ENCODE measurements around the gene MSN.
A peak's percentile ranks its signal among the peaks of the same experiment; 100 is the strongest.
"Not testable (repeated sequence)": the region's sequence is repeated elsewhere in the genome, so short reads cannot be mapped to it uniquely, and the experiment has no call there.

Gene MSN

GRCh38 chrX:65667503-65668376, at the start of gene MSN:
TSS of gene MSN (plus strand) at chrX:65667654. CDS start at chrX:65667842, 188 bp downstream.
- peak in 46 of 51 donors; percentile 0 to 62 (median 24) for DNase-seq

DNA sequence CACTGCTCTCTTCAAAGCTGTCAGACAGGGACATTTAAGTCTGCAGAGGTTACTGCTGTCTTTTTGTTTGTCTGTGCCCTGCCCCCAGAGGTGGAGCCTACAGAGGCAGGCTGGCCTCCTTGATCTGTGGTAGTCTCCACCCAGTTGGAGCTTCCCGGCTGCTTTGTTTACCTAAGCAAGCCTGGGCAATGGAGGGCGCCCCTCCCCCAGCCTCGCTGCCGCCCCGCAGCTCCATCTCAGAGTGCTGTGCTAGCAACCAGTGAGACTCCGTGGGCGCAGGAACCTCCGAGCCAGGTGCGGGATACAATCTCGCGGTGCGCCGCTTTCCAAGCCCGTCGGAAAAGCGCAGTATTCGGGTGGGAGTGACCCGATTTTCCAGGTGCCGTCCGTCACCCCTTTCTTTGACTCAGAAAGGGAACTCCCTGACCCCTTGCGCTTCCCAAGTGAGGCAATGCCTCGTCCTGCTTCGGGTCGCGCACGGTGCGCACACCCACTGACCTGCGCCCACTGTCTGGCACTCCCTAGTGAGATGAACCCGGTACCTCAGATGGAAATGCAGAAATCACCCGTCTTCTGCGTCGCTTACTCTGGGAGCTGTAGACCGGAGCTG, 47.3 kb upstream of the MSN start:
- not testable (repeated sequence) for DNase-seq

DNA sequence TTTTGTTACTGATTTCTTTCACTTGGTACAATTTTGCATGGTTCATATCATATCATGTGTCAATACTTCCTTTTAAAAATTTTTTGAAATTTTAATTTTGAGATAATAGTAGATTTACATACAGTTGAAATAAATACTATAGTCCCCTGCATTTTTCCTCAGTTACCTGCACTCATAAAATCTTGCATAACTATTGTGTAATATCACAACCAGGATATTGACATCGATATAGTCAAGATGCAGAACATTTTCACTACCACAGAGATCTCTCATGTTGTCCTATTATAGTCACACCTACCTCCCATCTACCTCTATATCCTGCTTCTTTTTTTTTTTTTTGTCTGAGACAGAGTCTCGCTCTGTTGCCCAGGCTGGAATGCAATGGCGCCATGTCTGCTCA, 36.7 kb upstream of the MSN start:
- no peak for DNase-seq

GRCh38 chrX:65633826-65634225, 33.6 kb upstream of the MSN start:
- DNase-seq = no peak

- no peak for DNase-seq
Observed at GRCh38 chrX:65634732-65635131, 32.7 kb upstream of the MSN start.

DNA sequence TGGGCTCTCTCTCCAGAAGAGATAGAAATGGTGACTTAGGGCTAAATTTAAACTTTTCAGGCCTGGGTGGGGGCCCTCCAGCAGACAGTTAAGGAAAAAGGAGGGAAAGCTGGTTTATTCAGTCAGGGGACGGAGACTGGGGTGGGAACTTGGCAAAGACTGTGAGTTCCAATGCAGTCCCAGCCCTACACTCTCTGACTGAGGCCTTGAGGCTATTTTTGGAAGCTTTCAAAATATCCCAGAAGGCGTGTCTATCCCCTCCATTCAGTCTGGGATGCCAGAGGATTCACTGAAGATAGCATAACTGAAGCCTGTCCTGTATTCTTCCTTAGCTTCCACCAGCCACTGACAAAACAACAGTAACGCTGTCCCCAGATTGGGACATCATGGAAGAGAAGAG, 32.1 kb upstream of the MSN start:
- DNase-seq = no peak

GRCh38 chrX:65635822-65636221, 31.6 kb upstream of the MSN start:
- DNase-seq = no peak

DNA sequence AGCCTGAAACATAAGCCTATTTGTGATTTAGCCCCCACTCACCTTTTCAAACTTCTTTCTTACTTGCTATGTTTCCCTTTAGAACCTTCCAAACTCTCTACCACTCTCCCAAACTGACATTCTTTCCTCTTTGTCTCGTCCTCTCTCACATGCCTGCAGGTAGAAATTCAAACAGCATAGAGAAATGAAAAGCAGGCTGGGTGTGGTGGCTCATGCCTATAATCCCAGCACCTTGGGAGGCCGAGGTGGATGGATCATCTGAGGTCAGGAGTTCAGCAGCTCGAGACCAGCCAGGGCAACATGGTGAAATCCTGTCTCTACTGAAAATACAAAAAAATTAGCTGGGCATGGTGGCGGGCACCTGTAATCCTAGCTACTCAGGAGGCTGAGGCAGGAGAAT, 31.2 kb upstream of the MSN start:
- not testable (repeated sequence) for DNase-seq

DNA sequence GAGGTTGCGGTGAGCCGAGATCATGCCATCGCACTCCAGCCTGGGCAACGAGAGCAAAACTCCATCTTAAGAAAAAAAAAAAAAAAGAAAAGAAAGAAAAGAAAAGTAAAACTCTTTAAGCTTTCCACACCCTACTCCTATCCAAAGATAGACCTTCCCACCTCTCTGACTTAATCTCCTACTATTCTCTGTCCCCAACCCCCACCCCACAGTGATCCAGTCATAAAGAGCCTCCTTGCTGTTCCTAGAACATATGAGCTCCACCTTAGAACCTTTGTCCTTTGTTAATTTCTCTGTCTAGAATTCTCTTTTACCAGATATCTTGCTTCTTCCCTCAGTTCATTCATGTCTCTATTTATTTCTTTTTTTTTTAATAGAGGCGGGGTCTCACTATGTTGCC, 30.1 kb upstream of the MSN start:
- DNase-seq = no peak

GRCh38 chrX:65642914-65643491, 24.5 kb upstream of the MSN start:
- DNase-seq = no peak

DNA sequence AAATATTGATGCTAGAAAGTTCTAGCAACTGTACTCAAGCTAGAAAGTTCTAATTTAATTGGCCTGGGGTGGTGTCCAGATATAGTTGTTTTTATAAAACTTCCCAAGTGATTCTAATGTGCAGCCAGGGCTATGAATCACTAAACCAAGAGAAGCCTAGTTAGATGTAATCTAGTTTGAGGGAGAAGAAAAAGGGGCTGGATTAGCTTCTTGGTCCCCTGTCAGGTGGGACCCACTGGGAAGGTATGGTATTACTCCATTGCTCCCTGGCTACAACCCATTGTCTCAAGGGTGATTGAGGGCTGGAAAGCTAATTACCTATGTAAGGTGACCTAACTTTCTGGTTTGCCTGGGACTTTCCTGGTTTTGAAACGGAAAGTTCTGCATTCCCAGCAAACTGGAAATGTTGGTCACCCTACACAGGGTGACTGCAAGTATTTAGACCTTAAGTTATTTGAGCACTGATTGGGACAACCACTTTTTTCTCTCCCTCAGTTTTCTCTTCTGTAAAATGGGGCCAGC, 23.9 kb upstream of the MSN start:
- DNase-seq = no peak

GRCh38 chrX:65644621-65645289, 22.7 kb upstream of the MSN start:
- peak in 36 of 51 donors; percentile 0 to 64 (median 14) for DNase-seq

GRCh38 chrX:65647801-65648200, 19.7 kb upstream of the MSN start:
- DNase-seq = no peak

GRCh38 chrX:65652098-65652497, 15.4 kb upstream of the MSN start:
- no peak for DNase-seq

DNA sequence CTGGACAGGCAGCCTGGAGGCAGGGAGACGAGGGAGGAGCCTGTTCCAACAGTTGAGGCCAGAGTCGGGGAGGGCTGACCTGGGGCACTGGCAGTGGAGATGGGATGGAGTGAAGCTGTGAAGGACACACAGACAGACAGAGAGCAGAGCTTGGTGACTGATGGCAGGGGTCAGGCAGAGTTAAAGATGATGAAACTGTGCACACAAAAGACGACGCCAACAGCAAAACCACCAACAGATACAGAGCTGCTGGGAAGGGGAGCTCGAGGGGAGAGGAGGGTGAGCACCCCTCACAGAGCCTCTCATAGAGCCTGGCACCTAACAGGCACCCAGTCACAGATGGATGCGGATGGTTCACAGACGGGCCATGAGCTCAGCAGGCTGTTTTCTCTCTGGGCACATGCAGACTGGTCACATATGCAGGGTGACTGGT, 10.4 kb upstream of the MSN start:
- DNase-seq = not testable (repeated sequence)

GRCh38 chrX:65657659-65658058, 9.8 kb upstream of the MSN start:
- no peak for DNase-seq

DNA sequence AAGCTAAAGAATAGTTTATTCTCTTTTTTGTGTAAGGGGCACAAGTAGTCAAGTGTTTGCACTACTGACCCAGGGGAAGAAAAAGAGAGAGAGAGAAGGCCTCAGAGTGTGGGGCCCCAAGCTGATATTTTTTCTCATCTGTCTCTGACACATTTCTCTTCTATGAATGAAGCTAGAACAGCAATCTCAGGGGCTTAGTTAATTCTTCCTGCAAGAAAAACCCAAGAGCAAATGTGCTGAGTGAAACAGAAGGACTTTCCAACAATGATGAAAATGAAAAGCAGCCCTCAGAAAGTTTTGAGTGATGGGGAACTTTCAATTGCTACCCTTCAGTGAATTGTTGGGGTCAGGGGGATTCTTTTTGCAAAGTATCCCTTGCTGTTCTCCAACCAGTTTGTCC, 9.2 kb upstream of the MSN start:
- no peak for DNase-seq

GRCh38 chrX:65667157-65667502, 324 bp upstream of the MSN start:
- no peak for DNase-seq

GRCh38 chrX:65668377-65669310, 1.2 kb downstream of the MSN start:
- DNase-seq = peak in 44 of 51 donors; percentile 0 to 57 (median 14)

DNA sequence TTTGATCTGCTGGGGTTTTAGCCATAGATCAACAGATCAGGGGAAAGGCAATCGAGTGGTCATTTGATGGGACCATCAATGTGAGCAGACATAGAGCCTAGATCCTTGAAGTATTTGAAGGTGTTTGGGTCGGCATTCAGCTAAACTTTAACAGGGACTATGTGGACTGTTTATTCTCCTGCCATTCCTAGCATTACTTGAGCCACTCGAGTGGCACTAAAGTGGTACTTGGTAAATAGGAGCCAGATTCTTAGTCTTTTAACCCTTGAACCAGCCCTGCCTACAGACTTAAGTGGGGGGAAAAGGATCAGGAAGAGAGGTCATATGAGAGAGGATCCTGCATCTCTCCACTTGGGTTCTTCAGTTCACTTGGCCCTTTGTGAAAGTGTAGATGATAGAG, 3.8 kb downstream of the MSN start:
- DNase-seq = no peak

- no peak for DNase-seq
Observed at GRCh38 chrX:65671966-65672365, 4.5 kb downstream of the MSN start.

Measured in hypothalamus (tissue), 51 donors.